GM12878 (cell line): ENCODE results near the gene CRTC2. TPM values are rescaled to one million over a fixed set of nuclear protein-coding genes. Genes with fewer than 3 reads are reported as not detected.

Source experiments
- EED ChIP-seq: sonication (generic); IDR thresholded peaks from 2 replicates; pipeline ENCODE4 v1.6.1; 2016; ENCODE audit warnings: antibody characterized with exemption, low read depth
- EP300 ChIP-seq, 2 experiments: fragments of 150-350 bp in 1 of 2; IDR thresholded peaks; 2 replicates each; pipeline ENCODE4 v1.6.1; 2011 to 2012; ENCODE audit warnings: low read depth in 2 of 2, low read length in 2 of 2, borderline replicate concordance in 1 of 2, improper control_type of control experiment in 1 of 2, inconsistent platforms in 1 of 2; ENCODE audit not compliant: control insufficient read depth in 1 of 2
- FOXK2 ChIP-seq: fragments of 450-650 bp; IDR thresholded peaks from 2 replicates; pipeline ENCODE4 v1.6.1; 2017; ENCODE audit warnings: mild to moderate bottlenecking, moderate library complexity
- GABPA ChIP-seq: IDR thresholded peaks from 2 replicates; pipeline ENCODE4 v1.6.1; 2014; ENCODE audit warnings: antibody characterized with exemption, low read depth, mild to moderate bottlenecking, inconsistent platforms
- GATAD2B ChIP-seq: fragments of 450-650 bp; conservative IDR thresholded peaks from 2 replicates; pipeline ENCODE4 v1.6.1; 2017; ENCODE audit warnings: low read depth, mild to moderate bottlenecking, moderate library complexity
- HCFC1 ChIP-seq: fragments of 150-350 bp; IDR thresholded peaks from 2 replicates; pipeline ENCODE4 v1.6.1; 2014; ENCODE audit warnings: low read length
- IKZF2 ChIP-seq, 2 experiments: fragments of 450-650 bp; IDR thresholded peaks; 2 replicates each; pipeline ENCODE4 v1.6.1; 2017; ENCODE audit warnings: mild to moderate bottlenecking in 2 of 2, moderate library complexity in 2 of 2
- KLF5 ChIP-seq: fragments of 450-650 bp; IDR thresholded peaks from 2 replicates; pipeline ENCODE4 v1.6.1; 2014; ENCODE audit warnings: mild to moderate bottlenecking; ENCODE audit not compliant: partially characterized antibody
- MEF2B ChIP-seq: fragments of 450-650 bp; IDR thresholded peaks from 2 replicates; pipeline ENCODE4 v1.6.1; 2018; ENCODE audit warnings: mild to moderate bottlenecking, moderate library complexity; ENCODE audit not compliant: partially characterized antibody, poor library complexity, severe bottlenecking
- MTA2 ChIP-seq: fragments of 450-650 bp; IDR thresholded peaks from 2 replicates; pipeline ENCODE4 v1.6.1; 2016; ENCODE audit warnings: low read depth, mild to moderate bottlenecking, moderate library complexity
- NBN ChIP-seq: fragments of 450-650 bp; IDR thresholded peaks from 2 replicates; pipeline ENCODE4 v1.6.1; 2016
- NR2C2 ChIP-seq: IDR thresholded peaks from 2 replicates; pipeline ENCODE4 v1.6.1; 2011; ENCODE audit warnings: borderline replicate concordance, low read depth; ENCODE audit not compliant: control insufficient read depth, insufficient read length
- SREBF2 ChIP-seq: IDR thresholded peaks from 2 replicates; pipeline ENCODE4 v1.6.1; 2012; ENCODE audit warnings: mild to moderate bottlenecking, low read length
- ZSCAN29 ChIP-seq: fragments of 450-650 bp; IDR thresholded peaks from 2 replicates; pipeline ENCODE4 v1.6.1; 2017; ENCODE audit warnings: mild to moderate bottlenecking, moderate library complexity
- polyA plus RNA-seq, 11 experiments: library from polyadenylated mRNA; depleted of rRNA in 4 of 11; unstranded in 6 of 11; stranded (reverse) in 5 of 11; fragments of >200 nt; fragmentation: Nextera tagmentation in 4 of 11; fragmentation: Illumina TruSeq in 1 of 11; extraction: Ambion mirVana in 4 of 11; extraction: Trizol in 1 of 11; gene quantifications; 1 replicate in 1 of 11; 2 replicates in 10 of 11; pipeline versions ENCODE4 v1.2.1 to v1.2.3, GENCODE V29; 2011 to 2016; ENCODE audit warnings: inconsistent platforms in 2 of 11, missing spikeins in 2 of 11, low read depth in 1 of 11
- total RNA-seq, 4 experiments: library from RNA; depleted of rRNA in 3 of 4; stranded (reverse); fragments of >200 nt in 3 of 4; fragmentation: Illumina TruSeq in 1 of 4; extraction: Trizol in 1 of 4; gene quantifications; 2 replicates each; pipeline versions ENCODE4 v1.2.1 to v1.2.3, GENCODE V29; 2013 to 2021
- TF ChIP-seq, protein P1 (sequence below): IDR thresholded peaks from 2 replicates; pipeline ENCODE4 v1.6.1; 2012; ENCODE audit warnings: low read length, inconsistent platforms
- TF ChIP-seq, protein P2 (sequence below): fragments of 450-650 bp; IDR thresholded peaks from 2 replicates; pipeline ENCODE4 v1.6.1; 2017; ENCODE audit warnings: low read depth, mild to moderate bottlenecking, moderate library complexity
- TF ChIP-seq, protein P3 (sequence below): fragments of 450-650 bp; IDR thresholded peaks from 2 replicates; pipeline ENCODE4 v1.6.1; 2017; ENCODE audit warnings: mild to moderate bottlenecking, moderate library complexity
- TF ChIP-seq, protein P4 (sequence below): fragments of 450-650 bp; IDR thresholded peaks from 2 replicates; pipeline ENCODE4 v1.6.1; 2017; ENCODE audit warnings: mild to moderate bottlenecking

Gene CRTC2
- total and polyA plus RNA-seq, 10 of the 15 experiments (the other 5 are each of a cell fraction or from before 2014, with no cell fraction given), result 5.1 to 57.9 (median 32.7) TPM

DNA sequence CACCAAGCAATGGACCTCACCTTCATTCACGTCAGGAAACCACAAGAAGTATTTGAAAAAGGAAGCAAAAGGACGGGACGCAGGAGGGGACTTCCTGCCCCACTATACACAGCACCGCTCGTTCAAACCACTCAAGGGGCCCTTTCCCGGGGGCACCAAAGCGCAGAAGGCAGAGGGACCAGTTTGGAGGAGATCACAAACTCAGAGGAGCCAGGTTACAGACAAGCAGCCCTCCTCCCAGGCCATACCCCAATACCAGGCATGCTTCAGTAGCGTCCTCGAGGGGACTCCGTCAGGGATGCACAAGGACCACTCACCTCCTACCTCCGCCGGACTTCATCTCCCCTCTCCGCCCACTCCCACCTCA lies 685 bp downstream of the CRTC2 start (continued):
- TF ChIP-seq, protein P1, sequence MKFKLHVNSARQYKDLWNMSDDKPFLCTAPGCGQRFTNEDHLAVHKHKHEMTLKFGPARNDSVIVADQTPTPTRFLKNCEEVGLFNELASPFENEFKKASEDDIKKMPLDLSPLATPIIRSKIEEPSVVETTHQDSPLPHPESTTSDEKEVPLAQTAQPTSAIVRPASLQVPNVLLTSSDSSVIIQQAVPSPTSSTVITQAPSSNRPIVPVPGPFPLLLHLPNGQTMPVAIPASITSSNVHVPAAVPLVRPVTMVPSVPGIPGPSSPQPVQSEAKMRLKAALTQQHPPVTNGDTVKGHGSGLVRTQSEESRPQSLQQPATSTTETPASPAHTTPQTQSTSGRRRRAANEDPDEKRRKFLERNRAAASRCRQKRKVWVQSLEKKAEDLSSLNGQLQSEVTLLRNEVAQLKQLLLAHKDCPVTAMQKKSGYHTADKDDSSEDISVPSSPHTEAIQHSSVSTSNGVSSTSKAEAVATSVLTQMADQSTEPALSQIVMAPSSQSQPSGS, result no peak
- TF ChIP-seq GATAD2B, result peak; percentile 18; the same call in 1 of the 2 replicates
- no peak for TF ChIP-seq SREBF2
- peak; percentile 54 for TF ChIP-seq EED
- TF ChIP-seq GABPA, result no peak
- no peak for TF ChIP-seq HCFC1
- TF ChIP-seq NBN, result 0 out of 2 replicates have a peak, but pooled peaks have one; percentile 87
- no peak; the same call in none of the 2 replicates for TF ChIP-seq FOXK2
- TF ChIP-seq ZSCAN29, result no peak
- TF ChIP-seq, protein P2, sequence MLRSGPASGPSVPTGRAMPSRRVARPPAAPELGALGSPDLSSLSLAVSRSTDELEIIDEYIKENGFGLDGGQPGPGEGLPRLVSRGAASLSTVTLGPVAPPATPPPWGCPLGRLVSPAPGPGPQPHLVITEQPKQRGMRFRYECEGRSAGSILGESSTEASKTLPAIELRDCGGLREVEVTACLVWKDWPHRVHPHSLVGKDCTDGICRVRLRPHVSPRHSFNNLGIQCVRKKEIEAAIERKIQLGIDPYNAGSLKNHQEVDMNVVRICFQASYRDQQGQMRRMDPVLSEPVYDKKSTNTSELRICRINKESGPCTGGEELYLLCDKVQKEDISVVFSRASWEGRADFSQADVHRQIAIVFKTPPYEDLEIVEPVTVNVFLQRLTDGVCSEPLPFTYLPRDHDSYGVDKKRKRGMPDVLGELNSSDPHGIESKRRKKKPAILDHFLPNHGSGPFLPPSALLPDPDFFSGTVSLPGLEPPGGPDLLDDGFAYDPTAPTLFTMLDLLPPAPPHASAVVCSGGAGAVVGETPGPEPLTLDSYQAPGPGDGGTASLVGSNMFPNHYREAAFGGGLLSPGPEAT, result peak; percentile 45
- no peak for TF ChIP-seq KLF5
- peak in 1 of 2 experiments; percentile 32; a peak in 2 of 4 replicates for TF ChIP-seq IKZF2 (IDR thresholded peaks at IDR 0.05)
- no peak for TF ChIP-seq NR2C2
- TF ChIP-seq, protein P3, sequence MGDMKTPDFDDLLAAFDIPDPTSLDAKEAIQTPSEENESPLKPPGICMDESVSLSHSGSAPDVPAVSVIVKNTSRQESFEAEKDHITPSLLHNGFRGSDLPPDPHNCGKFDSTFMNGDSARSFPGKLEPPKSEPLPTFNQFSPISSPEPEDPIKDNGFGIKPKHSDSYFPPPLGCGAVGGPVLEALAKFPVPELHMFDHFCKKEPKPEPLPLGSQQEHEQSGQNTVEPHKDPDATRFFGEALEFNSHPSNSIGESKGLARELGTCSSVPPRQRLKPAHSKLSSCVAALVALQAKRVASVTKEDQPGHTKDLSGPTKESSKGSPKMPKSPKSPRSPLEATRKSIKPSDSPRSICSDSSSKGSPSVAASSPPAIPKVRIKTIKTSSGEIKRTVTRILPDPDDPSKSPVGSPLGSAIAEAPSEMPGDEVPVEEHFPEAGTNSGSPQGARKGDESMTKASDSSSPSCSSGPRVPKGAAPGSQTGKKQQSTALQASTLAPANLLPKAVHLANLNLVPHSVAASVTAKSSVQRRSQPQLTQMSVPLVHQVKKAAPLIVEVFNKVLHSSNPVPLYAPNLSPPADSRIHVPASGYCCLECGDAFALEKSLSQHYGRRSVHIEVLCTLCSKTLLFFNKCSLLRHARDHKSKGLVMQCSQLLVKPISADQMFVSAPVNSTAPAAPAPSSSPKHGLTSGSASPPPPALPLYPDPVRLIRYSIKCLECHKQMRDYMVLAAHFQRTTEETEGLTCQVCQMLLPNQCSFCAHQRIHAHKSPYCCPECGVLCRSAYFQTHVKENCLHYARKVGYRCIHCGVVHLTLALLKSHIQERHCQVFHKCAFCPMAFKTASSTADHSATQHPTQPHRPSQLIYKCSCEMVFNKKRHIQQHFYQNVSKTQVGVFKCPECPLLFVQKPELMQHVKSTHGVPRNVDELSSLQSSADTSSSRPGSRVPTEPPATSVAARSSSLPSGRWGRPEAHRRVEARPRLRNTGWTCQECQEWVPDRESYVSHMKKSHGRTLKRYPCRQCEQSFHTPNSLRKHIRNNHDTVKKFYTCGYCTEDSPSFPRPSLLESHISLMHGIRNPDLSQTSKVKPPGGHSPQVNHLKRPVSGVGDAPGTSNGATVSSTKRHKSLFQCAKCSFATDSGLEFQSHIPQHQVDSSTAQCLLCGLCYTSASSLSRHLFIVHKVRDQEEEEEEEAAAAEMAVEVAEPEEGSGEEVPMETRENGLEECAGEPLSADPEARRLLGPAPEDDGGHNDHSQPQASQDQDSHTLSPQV, result no peak
- peak; percentile 18 to 59; a peak in 1 of 4 replicates for TF ChIP-seq EP300 (IDR thresholded peaks at IDR 0.05; ENCODE audit: borderline replicate concordance in 1 of 2, control insufficient read depth in 1 of 2, low read depth in 2 of 2, low read length in 2 of 2)
- peak; percentile 49; the same call in 1 of the 2 replicates for TF ChIP-seq MTA2
- peak; percentile 18 for TF ChIP-seq MEF2B
- TF ChIP-seq, protein P4, sequence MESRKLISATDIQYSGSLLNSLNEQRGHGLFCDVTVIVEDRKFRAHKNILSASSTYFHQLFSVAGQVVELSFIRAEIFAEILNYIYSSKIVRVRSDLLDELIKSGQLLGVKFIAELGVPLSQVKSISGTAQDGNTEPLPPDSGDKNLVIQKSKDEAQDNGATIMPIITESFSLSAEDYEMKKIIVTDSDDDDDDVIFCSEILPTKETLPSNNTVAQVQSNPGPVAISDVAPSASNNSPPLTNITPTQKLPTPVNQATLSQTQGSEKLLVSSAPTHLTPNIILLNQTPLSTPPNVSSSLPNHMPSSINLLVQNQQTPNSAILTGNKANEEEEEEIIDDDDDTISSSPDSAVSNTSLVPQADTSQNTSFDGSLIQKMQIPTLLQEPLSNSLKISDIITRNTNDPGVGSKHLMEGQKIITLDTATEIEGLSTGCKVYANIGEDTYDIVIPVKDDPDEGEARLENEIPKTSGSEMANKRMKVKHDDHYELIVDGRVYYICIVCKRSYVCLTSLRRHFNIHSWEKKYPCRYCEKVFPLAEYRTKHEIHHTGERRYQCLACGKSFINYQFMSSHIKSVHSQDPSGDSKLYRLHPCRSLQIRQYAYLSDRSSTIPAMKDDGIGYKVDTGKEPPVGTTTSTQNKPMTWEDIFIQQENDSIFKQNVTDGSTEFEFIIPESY, result no peak
